CD4-positive, alpha-beta T cell (primary cell): ENCODE data around the gene RFPL1. TPM values are rescaled to one million over a fixed set of nuclear protein-coding genes. Genes with fewer than 3 reads are reported as not detected.

Experiments
- ATAC-seq: fragments of 200-7000 bp; cut with Tn5 transposase; one replicate; pipeline ENCODE4 v1.10.0; 2022; ENCODE audit warnings: mild to moderate bottlenecking; ENCODE audit not compliant: poor library complexity
- CTCF ChIA-PET: fragments of 350-600 bp; sonication (Branson Sonifier 250); formaldehyde crosslinking; loops from one replicate; lab custom pipeline; 2021; ENCODE audit warnings: antibody characterized with exemption, inconsistent platforms; lab: Charles Lee
- POLR2A ChIA-PET: fragments of 350-600 bp; sonication (Branson Sonifier 250); formaldehyde crosslinking; loops from one replicate; lab custom pipeline; 2021; ENCODE audit warnings: antibody characterized with exemption, inconsistent platforms; lab: Charles Lee
- DNase-seq, 14 experiments: peaks; one replicate each; pipeline ENCODE4 v3.0.0-alpha.2; 2013 to 2020; ENCODE audit warnings: mixed read lengths in 2 of 14
- H3K27ac ChIP-seq, 2 donors: one replicate each; pipeline versions ENCODE4 v1.5.1 to v1.7.0; 2013; ENCODE audit warnings: low read length in 2 of 2, low read depth in 1 of 2, mild to moderate bottlenecking in 1 of 2
- H3K27me3 ChIP-seq, 2 experiments: 1 replicate in 1 of 2; 2 replicates in 1 of 2; pipeline versions ENCODE4 v1.6.1 to v1.7.0; 2013; ENCODE audit warnings: low read length in 2 of 2, control low read depth in 1 of 2, mild to moderate bottlenecking in 1 of 2, moderate library complexity in 1 of 2; ENCODE audit not compliant: insufficient read depth in 2 of 2, control insufficient read depth in 1 of 2
- H3K36me3 ChIP-seq: one replicate; pipeline ENCODE4 v1.6.1; 2013; ENCODE audit warnings: low read length, control low read depth; ENCODE audit not compliant: insufficient read depth
- H3K4me1 ChIP-seq: one replicate; pipeline ENCODE4 v1.6.1; 2013; ENCODE audit warnings: low read length, control low read depth; ENCODE audit not compliant: insufficient read depth
- H3K4me3 ChIP-seq: one replicate; pipeline ENCODE4 v1.5.1; 2013; ENCODE audit warnings: mild to moderate bottlenecking, low read length, moderate library complexity
- H3K9me3 ChIP-seq, 2 experiments: 1 replicate in 1 of 2; 2 replicates in 1 of 2; pipeline versions ENCODE4 v1.6.1 to v1.7.0; 2013; ENCODE audit warnings: low read length in 2 of 2, mild to moderate bottlenecking in 2 of 2, control low read depth in 1 of 2, moderate library complexity in 1 of 2; ENCODE audit not compliant: control insufficient read depth in 1 of 2, insufficient read depth in 1 of 2
- H3K27ac Mint-ChIP-seq: one replicate; pipeline ENCODE4 v1.8.0; 2020; ENCODE audit warnings: mixed read lengths
- H3K27me3 Mint-ChIP-seq: one replicate; pipeline ENCODE4 v1.8.0; 2021; ENCODE audit warnings: mixed read lengths
- H3K36me3 Mint-ChIP-seq: one replicate; pipeline ENCODE4 v1.8.0; 2021; ENCODE audit warnings: low read depth, mixed read lengths
- H3K4me1 Mint-ChIP-seq: one replicate; pipeline ENCODE4 v1.8.0; 2021; ENCODE audit warnings: low read depth, mixed read lengths
- H3K4me3 Mint-ChIP-seq: one replicate; pipeline ENCODE4 v1.8.0; 2020; ENCODE audit warnings: mild to moderate bottlenecking, mixed read lengths
- H3K9me3 Mint-ChIP-seq: one replicate; pipeline ENCODE4 v1.8.0; 2020; ENCODE audit warnings: mixed read lengths
- intact Hi-C, 2 experiments: fragments of 100-400 bp; cut with DNase I in 1 of 2; cut with micrococcal nuclease in 1 of 2; formaldehyde crosslinking; loops; one replicate each; pipeline versions ENCODE4 v1.15.1 to v1.9.0; 2023 to 2025; cut with DNase I, micrococcal nuclease
- total RNA-seq, 174 experiments: library from RNA in 2 of 174; stranded (reverse) in 2 of 174; gene quantifications; one replicate each; pipeline ENCODE4 v1.2.3 and lab custom pipeline; 2021 to 2026
- TF ChIP-seq, protein P1 (sequence below): fragments of 200-600 bp; IDR thresholded peaks from one replicate; pipeline ENCODE4 v1.8.0; 2022; ENCODE audit warnings: antibody characterized with exemption, mild to moderate bottlenecking

Gene RFPL1
- total RNA-seq, 2 experiments from 2014 or later, result not detected

- H3K4me3 Mint-ChIP-seq, result no peak overlapping the region
- H3K27me3 Mint-ChIP-seq, result peaks cover 43% of the 10 kb centered on the region
- Histone ChIP-seq H3K27ac (no peak overlapping the region), H3K9me3 (peaks cover 0 to 18% of the 10 kb centered on the region in 2 experiments), H3K4me3 (no peak overlapping the region), H3K36me3 (no peaks in the 10 kb centered on the region), H3K4me1 (peaks cover 22% of the 10 kb centered on the region), H3K27me3 (peaks cover 42 to 43% of the 10 kb centered on the region in 2 experiments)
- no peaks in the 10 kb centered on the region for H3K9me3 Mint-ChIP-seq
- ATAC-seq, result no peak
- H3K36me3 Mint-ChIP-seq, result no peaks in the 10 kb centered on the region
- intact Hi-C loops, result no loop called here
- TF ChIP-seq, protein P1, sequence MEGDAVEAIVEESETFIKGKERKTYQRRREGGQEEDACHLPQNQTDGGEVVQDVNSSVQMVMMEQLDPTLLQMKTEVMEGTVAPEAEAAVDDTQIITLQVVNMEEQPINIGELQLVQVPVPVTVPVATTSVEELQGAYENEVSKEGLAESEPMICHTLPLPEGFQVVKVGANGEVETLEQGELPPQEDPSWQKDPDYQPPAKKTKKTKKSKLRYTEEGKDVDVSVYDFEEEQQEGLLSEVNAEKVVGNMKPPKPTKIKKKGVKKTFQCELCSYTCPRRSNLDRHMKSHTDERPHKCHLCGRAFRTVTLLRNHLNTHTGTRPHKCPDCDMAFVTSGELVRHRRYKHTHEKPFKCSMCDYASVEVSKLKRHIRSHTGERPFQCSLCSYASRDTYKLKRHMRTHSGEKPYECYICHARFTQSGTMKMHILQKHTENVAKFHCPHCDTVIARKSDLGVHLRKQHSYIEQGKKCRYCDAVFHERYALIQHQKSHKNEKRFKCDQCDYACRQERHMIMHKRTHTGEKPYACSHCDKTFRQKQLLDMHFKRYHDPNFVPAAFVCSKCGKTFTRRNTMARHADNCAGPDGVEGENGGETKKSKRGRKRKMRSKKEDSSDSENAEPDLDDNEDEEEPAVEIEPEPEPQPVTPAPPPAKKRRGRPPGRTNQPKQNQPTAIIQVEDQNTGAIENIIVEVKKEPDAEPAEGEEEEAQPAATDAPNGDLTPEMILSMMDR, result no peak
- no peak overlapping the region for H3K27ac Mint-ChIP-seq
- POLR2A ChIA-PET, result no interaction called here
- H3K4me1 Mint-ChIP-seq, result peaks cover 19% of the 10 kb centered on the region
- DNase-seq, result no peak
- CTCF ChIA-PET, result no interaction called here
Observed at GRCh38 chr22:29482253-29482652, 43.9 kb downstream of the RFPL1 start.

DNA sequence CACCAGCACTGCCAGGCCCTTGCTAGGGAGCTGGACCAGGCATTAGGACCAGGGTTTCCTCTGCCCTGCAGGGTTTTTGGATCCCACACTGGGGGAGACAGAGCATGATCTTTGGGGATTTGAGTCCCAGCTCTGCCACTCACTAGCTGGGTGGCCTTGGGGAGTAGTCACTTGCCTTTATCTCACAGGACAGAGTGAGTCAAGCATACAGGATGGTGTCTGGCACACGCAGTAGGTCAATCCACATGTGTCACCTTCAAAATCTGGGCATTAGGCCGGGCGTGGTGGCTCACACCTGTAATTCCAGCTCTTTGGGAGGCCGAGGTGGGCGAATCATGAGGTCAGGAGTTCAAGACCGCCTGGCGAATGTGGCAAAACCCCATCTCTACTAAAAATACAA is 44.3 kb downstream of the RFPL1 start:
- Mint-ChIP-seq H3K4me3 (no peak overlapping the region), H3K27ac (no peak overlapping the region), H3K27me3 (peaks cover 38% of the 10 kb centered on the region), H3K4me1 (peaks cover 19% of the 10 kb centered on the region), H3K36me3 (no peaks in the 10 kb centered on the region), H3K9me3 (no peaks in the 10 kb centered on the region)
- TF ChIP-seq, protein P1, result no peak
- POLR2A ChIA-PET, result no interaction called here
- Histone ChIP-seq H3K27me3 (peaks cover 38% of the 10 kb centered on the region in 2 experiments), H3K27ac (no peak overlapping the region), H3K4me1 (peaks cover 22% of the 10 kb centered on the region), H3K4me3 (no peak overlapping the region), H3K9me3 (peaks cover 0 to 18% of the 10 kb centered on the region in 2 experiments), H3K36me3 (no peaks in the 10 kb centered on the region)
- ATAC-seq (no peak), DNase-seq (no peak)
- intact Hi-C loops, result no loop called here
- CTCF ChIA-PET, result no interaction called here

DNA sequence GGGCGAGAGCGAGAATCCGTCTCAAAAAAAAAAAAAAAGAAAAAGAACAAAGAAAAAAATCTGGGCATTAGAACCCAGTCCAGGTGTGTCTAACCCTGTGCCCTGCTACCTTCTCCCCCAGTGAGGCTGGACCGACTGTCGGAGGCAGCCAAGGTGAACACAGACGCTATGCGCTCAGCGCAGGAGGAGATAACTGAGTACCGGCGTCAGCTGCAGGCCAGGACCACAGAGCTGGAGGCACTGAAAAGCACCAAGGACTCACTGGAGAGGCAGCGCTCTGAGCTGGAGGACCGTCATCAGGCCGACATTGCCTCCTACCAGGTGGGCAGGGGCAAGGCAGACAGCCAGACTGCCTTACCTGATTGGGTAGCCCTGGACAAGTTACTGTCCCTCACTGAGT is 44.9 kb downstream of the RFPL1 start:
- H3K36me3 Mint-ChIP-seq, result no peaks in the 10 kb centered on the region
- Histone ChIP-seq H3K4me1 (peaks cover 22% of the 10 kb centered on the region), H3K4me3 (no peak overlapping the region), H3K27ac (no peak overlapping the region), H3K9me3 (peaks cover 0 to 17% of the 10 kb centered on the region in 2 experiments), H3K27me3 (peaks cover 32 to 33% of the 10 kb centered on the region in 2 experiments), H3K36me3 (no peaks in the 10 kb centered on the region)
- no peaks in the 10 kb centered on the region for H3K9me3 Mint-ChIP-seq
- no peak for ATAC-seq
- H3K27me3 Mint-ChIP-seq, result peaks cover 33% of the 10 kb centered on the region
- intact Hi-C loops, result no loop called here
- no peak for DNase-seq
- CTCF ChIA-PET, result no interaction called here
- no peak overlapping the region for H3K27ac Mint-ChIP-seq
- peaks cover 19% of the 10 kb centered on the region for H3K4me1 Mint-ChIP-seq
- TF ChIP-seq, protein P1, result no peak
- no peak overlapping the region for H3K4me3 Mint-ChIP-seq
- POLR2A ChIA-PET, result no interaction called here
